ENCODE results near the gene ETHE1.
"Not testable (repeated sequence)": the region's sequence is repeated elsewhere in the genome, so short reads cannot be mapped to it uniquely, and the experiment has no call there.

Gene ETHE1

DNA sequence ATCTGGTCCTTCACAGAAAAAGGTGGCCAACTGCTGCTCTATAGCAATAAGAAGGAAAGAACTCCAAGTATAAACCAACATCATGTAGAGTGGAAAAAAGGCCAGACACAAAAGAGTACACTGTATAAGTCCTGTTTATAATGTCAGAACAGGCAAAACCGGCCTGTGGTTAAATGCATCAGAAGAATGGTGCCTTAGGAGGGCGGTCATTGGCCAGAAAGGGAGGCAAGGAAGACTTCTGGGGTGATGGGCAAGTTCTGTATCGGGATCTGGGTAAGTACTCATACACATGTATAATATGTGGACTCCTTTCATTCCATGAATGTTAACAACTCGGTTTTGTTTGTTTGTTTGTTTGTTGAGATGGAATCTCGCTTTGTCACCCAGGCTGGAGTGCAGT is 4.1 kb downstream of the ETHE1 start:
- DNase-seq = no peak

DNA sequence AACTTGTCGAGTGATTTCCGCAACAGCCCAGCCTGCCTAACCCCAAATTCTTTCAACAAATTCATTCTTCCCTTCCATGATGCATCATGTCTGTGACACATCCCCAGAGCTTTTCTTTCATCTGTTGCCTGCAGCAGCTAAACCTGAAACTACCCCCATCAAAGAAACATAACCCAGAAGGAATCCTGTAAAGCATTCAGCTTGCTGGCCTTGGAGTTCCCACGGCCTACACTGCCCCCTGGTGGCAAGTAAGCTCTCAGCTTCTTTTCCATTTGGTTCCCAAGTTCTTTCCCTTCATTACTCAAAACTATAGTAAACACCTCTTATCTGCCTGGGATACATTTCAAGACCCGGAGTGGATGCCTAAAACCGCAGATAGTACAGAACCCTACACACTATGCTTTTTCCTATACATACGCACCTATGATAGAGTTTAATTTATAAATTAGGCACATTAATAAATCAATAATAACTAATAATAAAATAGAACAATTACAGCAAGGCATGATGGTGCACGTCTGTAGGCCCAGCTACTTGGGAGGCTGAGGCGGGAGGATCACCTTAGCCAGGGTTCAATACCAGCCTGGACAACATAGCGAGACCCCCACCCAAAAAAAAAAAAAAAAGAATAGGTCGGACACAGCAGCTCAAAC is 7.4 kb downstream of the ETHE1 start:
- no peak for DNase-seq

GRCh38 chr19:43518051-43518450 is 8.9 kb downstream of the ETHE1 start:
- no peak for DNase-seq

- DNase-seq = not testable (repeated sequence)
These were observed 14.6 kb downstream of the ETHE1 start for GRCh38 chr19:43512399-43512798.

- DNase-seq = no peak
These were observed 15.7 kb downstream of the ETHE1 start for GRCh38 chr19:43511324-43511723.

- no peak for DNase-seq
These were observed 16.3 kb downstream of the ETHE1 start for GRCh38 chr19:43510713-43511112.

- no peak for DNase-seq
These were observed 19.1 kb downstream of the ETHE1 start for GRCh38 chr19:43507880-43508279.

DNA sequence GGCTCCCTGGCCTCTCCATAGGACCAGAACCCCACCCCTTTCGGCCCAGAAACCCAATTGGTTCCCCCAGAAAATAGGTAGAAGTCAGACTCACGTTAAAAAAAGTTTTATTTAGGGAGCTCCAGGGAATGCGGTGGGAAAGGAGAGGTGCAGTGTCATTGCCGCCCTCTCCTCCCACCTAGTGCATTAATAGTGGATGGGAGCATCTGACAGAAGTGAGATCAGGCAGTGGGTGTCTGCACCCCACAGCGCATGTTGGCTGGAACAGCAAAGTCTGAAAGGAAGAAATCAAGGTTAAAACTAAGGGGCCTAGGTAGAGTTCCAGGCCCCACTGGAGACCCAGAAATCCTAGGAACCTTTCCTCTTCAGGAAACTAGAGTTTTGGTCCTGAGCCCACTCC is 20.4 kb downstream of the ETHE1 start:
- DNase-seq = no peak

GRCh38 chr19:43505941-43506340 is 21.1 kb downstream of the ETHE1 start:
- no peak for DNase-seq

GRCh38 chr19:43505186-43505456 is 21.9 kb downstream of the ETHE1 start:
- no peak for DNase-seq

DNA sequence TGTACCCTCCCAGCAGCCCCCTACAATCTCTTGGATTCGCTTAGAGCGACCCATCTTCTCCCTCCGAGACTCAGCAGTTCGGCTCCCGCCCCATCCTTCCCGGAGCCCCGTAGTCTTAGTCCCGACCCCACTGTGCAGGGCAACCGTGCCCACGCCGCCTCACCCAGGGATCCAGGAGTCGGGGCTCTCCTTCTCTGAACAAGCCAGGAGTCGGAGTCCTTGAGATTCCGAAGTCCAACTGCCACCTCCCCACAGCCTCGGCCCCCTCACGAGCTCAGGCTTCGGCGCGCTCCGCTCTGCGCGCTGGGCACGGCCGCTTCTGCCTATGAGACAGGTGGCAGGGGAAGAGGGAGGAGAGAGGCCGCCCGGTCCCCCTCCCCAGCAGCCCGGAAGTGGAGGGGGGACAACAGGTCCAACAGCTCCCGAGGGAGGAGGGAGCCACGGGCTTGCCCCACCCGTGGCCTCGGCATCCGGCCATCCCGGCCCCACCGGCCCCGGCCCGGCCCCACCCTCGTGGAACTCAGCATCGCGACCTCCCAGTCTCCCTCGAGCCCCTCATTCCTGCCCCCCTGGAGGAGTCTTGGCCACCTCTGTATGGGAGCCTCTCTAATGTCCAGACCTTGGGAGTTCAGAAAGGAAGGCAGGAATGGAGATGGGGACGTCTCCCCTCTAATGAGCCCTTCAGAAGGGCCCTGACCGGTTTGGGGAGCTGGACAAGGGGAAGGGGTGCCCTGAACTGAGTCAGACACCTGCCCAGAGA is 22.4 kb downstream of the ETHE1 start, which contains the start of gene PHLDB3:
Gene PHLDB3 (minus strand): TSS at position 321 of the 760 bp plus-strand sequence. CDS start 628 bp downstream, outside the sequence.
- no peak for DNase-seq

GRCh38 chr19:43503501-43504425 is 23.2 kb downstream of the ETHE1 start:
- DNase-seq = peak; percentile 87

DNA sequence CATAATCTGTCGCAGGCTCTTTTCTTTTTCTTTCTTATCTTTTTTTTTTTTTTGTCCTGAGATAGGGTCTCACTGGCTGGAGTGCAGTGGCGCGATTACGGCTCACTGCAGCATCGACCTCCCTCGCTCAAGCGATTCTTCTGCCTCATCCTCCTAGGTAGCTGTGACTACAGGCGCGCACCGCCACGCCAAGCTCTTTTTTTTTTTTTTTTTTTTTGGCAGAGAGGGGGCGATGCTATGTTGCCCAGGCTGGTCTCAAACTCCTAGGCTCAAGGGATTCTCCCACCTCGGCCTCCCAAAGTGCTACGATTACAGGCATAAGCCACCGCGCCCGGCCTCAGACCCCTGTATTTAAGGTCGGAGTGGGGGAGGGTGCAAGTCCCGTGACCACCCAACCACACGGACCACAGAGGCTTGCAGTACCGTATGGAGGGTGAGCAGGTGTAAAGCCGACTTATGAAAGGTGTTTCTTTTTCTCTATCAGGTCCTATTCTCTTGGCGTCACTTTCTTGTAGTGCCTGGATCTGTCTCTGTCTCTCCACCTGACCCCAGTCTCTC is 24.5 kb downstream of the ETHE1 start:
- DNase-seq = no peak

- DNase-seq = no peak
These were observed 25.2 kb downstream of the ETHE1 start for GRCh38 chr19:43501661-43502418.

GRCh38 chr19:43499042-43499441 is 28.0 kb downstream of the ETHE1 start:
- no peak for DNase-seq

GRCh38 chr19:43498233-43498842 is 28.7 kb downstream of the ETHE1 start:
- DNase-seq = no peak

GRCh38 chr19:43496960-43497359 is 30.0 kb downstream of the ETHE1 start:
- DNase-seq = no peak

DNA sequence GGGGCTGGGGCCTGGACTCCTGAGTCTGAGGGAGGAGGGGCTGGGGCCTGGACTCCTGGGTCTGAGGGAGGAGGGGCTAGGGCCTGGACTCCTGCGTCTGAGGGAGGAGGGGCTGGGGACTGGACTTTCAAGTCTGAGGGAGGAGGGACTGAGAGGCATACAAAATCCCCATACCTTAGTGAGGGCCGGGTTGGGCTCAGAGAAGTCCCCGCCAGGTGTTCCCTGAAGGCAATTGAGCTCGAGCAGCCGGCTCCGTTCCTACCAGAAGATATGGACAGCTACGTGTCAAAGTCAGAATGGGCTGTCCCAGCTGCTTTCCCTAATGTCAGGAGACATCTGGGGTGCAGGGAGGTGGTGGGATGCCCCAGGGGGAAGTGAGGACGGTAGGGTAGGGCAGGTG is 31.9 kb downstream of the ETHE1 start:
- DNase-seq = no peak

DNA sequence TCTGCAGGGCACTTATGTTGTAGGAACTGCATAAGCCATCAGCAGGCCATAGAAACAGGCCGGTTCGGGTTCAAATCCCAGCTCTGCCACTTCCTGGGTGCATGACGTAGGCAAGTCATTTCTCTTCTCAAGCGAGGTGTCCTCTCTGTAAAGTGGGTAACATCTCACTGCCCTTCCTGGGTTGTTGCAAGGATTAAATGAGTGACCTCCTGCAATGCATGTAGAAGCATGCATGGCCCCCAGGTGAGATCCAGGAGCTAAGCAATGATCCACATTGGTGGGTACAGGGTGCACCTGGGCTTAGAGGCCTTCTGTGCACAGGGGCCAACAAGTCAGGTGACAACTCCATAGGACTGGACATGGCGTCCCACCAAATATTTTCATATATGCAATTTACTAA is 36.2 kb downstream of the ETHE1 start:
- no peak for DNase-seq

- no peak for DNase-seq
These were observed 36.9 kb downstream of the ETHE1 start for GRCh38 chr19:43489979-43490599.

DNA sequence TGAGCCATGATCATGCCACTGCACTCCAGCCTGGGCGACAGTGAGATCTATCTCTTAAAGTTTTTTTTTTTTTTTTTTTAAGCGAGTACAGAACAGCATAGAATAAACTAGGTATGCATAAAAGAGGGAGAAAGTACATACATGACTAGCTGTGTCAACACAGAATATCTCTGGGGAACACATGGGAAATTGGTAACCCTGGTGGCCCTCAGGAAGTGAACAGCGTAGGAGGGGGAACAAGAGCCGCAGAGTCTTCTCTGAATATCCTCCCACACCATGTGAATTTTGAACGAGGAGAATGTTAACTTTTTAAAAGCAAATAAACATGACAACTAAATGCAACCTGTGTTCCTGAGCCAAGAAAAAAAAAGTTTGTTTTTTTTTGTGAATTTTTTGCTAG is 37.7 kb downstream of the ETHE1 start:
- no peak for DNase-seq

DNA sequence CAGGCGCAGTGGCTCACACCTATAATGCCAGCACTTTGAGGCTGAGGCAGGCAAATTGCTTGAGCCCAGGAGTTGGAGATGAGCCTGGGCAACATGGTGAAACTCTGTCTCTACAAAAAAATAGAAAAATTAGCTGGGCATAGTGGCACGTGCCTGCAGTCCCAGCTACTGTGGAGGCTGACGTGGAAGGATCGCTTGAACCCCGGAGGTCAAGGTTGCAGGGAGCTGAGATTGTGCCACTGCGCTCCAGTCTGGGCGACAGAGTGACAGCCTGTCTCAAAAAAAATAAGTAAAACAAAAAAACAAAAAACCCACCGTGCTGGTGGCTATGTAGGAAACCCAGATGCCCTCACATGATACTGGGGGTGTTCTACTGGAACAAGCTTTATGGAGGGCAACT is 38.8 kb downstream of the ETHE1 start:
- DNase-seq = no peak

All from activated gamma-delta T cell (primary cell).